Activated T-cell treated with anti-CD3 and anti-CD28 coated beads, Interleukin-2, amount 50 U/mL, for 24 hours (primary cell): Measurements from ENCODE around the gene KCNQ1.

Experiments
- DNase-seq: peaks from one replicate; pipeline ENCODE4 v3.0.0-alpha.2; 2020
- H3K27ac Mint-ChIP-seq: 2 replicates; pipeline ENCODE4 v1.8.0; 2020; ENCODE audit warnings: mild to moderate bottlenecking, mixed read lengths
- H3K27me3 Mint-ChIP-seq: 2 replicates; pipeline ENCODE4 v1.8.0; 2020; ENCODE audit warnings: mixed read lengths
- H3K36me3 Mint-ChIP-seq: 2 replicates; pipeline ENCODE4 v1.8.0; 2020; ENCODE audit warnings: low read depth, mixed read lengths
- H3K4me1 Mint-ChIP-seq: 2 replicates; pipeline ENCODE4 v1.8.0; 2020; ENCODE audit warnings: low read depth, mixed read lengths
- H3K4me3 Mint-ChIP-seq: 2 replicates; pipeline ENCODE4 v1.8.0; 2020; ENCODE audit warnings: mild to moderate bottlenecking, moderate library complexity, mixed read lengths
- H3K9me3 Mint-ChIP-seq: 2 replicates; pipeline ENCODE4 v1.8.0; 2020; ENCODE audit warnings: mixed read lengths

Gene KCNQ1

DNA sequence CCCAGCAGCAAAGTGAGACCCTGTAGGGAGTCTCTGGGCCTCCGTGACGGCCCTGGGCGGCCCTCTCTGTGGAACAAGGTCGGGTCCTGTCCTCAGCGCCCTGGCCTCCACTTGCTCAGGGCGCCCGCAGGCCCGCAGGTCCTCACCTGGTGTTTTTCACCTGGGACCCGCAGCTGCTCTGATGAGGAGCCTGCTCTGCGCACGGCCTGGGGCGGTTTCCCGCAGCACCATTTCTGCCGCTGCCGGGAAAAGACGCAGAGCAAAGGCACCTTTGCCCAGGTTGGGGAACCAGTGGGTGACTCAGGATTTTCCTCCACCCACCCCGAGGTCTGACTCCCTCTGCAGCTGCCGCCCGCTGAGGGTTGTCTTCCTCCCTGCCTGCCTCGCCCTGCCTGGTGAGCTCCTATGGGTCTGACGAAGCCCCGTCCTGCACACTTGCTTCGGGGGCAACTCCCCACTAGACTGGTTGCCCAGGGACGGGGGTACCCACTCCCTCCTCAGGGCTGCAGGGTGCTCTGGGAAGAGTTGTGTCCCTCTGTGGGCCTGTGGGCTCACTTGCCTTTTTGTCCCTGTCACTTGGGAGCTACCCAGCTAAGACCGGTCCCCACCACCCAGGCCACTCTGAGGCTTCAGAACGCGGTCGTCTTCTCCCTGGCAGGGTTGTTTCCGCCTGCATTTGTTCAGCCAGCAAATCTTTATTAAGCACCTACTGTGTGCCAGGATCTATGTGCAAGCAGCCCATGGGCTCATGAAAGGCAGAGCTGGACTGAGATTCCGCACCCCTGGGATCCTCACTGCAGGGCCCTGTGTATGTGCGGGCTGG lies 89.5 kb downstream of the KCNQ1 start:
- Mint-ChIP-seq H3K27me3 (no peaks in the 10 kb centered on the region), H3K27ac (no peak overlapping the region), H3K36me3 (no peaks in the 10 kb centered on the region), H3K9me3 (no peaks in the 10 kb centered on the region), H3K4me1 (peaks cover 18% of the 10 kb centered on the region), H3K4me3 (no peak overlapping the region)
- DNase-seq = no peak

DNA sequence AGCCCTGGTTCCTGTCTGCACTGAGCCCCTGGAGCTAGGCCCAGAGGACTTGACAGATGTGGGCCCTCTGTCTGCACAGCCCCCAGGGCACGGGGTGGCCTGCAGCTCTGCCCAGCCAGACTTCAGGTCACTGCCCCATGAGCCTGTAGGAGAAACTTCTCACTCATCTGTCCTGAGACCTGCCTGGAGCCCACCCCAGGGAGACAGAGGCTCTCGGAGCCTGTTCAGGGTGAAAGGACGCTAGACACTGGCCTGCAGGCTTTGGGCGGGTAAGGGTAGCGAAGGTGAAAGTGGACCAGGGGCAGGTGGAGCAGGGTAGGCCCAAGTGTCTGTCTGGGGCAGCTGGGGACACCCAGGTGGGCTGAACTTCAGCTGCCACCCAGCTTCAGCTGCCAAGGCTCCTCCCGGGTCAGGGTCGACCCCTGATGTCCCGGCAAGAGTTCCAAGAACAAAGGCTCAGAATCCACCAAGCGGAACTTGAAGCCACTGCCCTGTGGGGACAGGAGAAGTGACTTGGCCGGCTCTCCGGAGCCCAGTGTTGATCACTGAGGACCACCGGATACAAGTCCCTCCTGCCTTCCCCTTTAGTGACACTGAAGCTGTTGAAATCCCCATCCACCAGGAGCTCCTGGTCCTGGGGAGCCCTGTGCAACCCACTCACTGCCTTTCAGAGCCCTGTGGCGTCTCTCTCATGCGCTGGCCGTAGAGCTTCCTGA lies 90.3 kb downstream of the KCNQ1 start:
- Mint-ChIP-seq H3K27me3 (no peaks in the 10 kb centered on the region), H3K36me3 (no peaks in the 10 kb centered on the region), H3K9me3 (no peaks in the 10 kb centered on the region), H3K4me1 (peaks cover 18% of the 10 kb centered on the region), H3K27ac (no peak overlapping the region), H3K4me3 (no peak overlapping the region)
- no peak for DNase-seq

DNA sequence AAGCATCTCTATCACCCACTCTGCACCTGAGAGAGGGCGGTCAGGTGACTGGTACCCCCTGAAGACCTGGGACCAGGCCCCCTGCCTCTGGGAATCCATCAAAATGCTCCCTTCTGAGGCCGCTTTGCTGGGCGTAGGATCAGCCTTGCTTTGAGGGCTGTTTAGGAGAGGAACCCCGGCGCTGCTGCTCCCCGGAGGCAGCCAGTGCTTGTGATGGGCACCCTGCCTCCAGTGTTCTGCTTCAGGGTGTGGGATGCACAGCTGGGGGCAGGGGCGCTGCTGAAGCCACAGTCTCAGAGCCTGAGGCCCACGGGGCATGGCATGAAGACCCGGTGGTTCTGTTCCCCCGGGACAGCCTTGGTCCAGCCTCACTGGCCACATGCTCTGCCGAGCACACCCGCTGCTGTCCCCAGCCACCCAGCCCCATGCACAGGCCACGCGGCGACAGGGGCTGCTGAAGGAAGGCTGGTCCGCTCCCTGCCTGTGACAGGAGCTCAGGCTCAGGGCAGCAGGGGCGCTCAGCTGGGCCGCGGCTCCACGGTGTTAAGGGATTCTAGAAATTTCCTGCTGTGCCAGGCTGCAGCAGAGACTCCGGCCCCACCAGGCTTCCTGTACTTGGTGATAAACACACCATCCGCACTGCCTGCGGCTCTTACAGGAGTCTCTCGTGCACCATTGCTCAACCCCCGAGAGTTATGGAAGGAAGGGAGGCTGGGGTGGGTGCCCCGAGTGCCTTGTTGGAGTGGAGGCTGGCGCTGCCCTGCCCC lies 91.0 kb downstream of the KCNQ1 start:
- DNase-seq = no peak
- Mint-ChIP-seq H3K27ac (no peak overlapping the region), H3K4me1 (peaks cover 18% of the 10 kb centered on the region), H3K9me3 (no peaks in the 10 kb centered on the region), H3K27me3 (no peaks in the 10 kb centered on the region), H3K36me3 (no peaks in the 10 kb centered on the region), H3K4me3 (no peak overlapping the region)

DNA sequence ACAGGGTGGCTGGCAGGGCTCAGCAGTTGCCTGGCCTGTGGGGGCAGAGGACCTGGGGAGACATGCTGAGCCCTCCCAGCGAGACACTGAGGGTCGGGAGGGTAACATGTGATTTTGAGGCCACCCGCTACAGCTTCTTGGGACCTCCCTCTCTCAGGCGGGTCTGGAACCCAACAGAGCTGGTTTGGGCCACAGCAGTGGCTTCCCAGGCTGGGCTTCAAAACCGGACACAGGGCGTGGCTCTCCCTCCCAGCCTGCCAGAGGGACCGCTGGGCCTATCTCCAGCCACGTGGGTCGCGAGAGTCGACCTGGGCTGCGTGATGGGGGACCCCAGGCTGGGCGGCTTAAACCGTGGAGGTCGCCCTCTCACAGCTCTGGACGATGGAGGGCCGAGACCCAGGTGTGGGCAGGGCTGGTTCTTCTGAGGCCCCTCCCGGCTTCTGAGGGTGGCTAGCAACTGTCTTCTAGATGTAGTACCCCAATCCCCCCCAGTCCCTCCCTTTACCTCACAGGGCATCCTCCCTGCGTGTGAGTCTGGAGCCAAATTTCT lies 91.7 kb downstream of the KCNQ1 start:
- no peaks in the 10 kb centered on the region for H3K36me3 Mint-ChIP-seq
- peaks cover 18% of the 10 kb centered on the region for H3K4me1 Mint-ChIP-seq
- no peaks in the 10 kb centered on the region for H3K27me3 Mint-ChIP-seq
- H3K27ac Mint-ChIP-seq = no peak overlapping the region
- DNase-seq = no peak
- H3K4me3 Mint-ChIP-seq = no peak overlapping the region
- H3K9me3 Mint-ChIP-seq = no peaks in the 10 kb centered on the region

DNA sequence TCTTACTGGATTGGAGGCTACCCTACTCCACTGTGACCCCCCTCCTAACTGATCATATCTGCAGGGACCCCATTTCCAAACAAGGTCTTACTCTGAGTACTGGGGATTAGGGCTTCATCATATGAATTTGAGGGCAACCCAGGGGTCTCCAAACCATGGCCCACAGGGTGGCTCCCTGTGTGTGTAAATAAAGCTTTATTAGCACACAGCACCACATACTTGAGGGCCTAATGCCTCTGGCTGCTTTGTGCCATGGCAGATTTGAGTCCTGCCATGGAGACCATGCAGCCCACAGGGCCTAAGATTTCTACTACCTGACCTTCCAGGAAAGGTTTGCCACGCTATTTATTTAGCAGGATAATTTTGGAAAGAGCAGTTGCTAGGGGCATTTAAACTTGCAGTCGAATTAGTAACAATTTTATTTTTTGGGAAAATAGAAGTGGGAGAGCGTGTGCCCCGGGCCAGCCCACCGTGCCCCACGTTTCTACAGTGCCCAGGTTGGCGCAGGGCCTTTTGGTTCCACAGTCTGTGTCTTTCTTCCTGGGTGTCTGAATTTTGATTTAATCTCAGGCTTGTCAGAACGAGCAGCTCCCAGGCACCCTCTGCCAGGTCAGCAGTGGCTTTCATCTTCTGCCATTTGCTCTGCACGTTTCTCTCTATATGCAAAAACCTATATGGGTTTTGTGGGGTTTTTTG lies 92.3 kb downstream of the KCNQ1 start:
- DNase-seq = no peak
- Mint-ChIP-seq H3K4me1 (peaks cover 15% of the 10 kb centered on the region), H3K9me3 (no peaks in the 10 kb centered on the region), H3K36me3 (no peaks in the 10 kb centered on the region), H3K4me3 (no peak overlapping the region), H3K27ac (no peak overlapping the region), H3K27me3 (no peaks in the 10 kb centered on the region)

DNA sequence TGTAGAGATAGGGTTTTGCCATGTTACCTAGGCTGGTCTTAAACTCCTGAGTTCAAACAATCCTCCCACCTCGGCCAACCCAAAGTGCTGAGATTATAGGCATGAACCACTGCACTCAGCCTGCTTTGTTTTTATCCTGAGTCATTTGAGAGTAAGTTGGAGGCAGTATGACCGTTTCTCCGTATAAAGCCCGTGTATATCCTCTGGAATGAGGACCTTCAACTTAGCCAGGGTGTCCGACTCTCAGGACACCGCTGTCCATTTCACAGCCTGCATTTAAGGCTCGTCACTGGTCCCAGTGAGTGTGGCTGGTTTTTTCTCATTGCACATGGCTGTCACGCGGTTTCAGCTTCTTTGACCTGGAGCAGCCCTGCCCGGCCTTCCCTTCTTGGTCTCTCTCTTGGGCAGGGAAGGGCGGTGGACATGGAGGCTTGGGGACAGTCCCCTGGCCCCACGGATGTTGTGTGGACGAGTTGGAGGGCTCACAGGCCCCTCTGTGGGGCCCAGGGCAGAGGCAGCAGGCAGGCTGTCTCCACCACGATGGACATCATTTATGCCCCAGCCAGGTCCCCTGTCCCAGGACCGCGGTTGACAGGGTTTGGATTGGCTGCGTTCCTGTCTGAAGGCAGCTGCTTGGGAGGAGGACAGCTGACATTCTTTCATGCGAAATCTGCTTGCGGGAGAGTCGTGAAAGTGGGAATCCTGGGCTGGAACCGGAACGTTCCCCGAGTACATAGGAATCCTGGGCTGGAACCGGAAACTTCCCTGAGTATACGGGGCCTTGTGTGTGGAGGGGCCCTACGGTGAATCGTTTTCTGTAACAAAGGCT lies 93.3 kb downstream of the KCNQ1 start:
- H3K9me3 Mint-ChIP-seq = no peaks in the 10 kb centered on the region
- no peak overlapping the region for H3K4me3 Mint-ChIP-seq
- no peak for DNase-seq
- no peaks in the 10 kb centered on the region for H3K27me3 Mint-ChIP-seq
- H3K36me3 Mint-ChIP-seq = no peaks in the 10 kb centered on the region
- peaks cover 14% of the 10 kb centered on the region for H3K4me1 Mint-ChIP-seq
- no peak overlapping the region for H3K27ac Mint-ChIP-seq

DNA sequence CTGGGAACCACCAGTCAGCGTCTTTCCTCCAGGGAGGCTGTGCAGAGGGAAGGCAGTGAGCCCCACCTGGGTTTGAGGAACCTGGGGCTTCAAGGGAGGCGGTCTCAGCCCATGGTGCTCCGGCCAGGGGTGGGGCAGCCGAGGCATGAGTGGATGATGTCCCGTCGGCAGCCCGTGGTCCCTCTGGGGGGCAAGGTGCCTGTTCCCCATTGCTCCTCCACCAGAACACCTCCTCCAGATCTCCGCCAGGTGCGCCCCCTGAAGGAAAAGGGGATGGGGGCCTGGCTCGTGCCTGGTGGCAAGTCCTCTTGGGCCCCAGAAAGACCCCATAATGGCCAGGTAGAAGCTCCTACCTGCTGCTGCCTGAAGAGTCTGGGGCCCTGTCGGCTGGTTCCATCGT lies 94.1 kb downstream of the KCNQ1 start:
- Mint-ChIP-seq H3K27ac (no peak overlapping the region), H3K9me3 (no peaks in the 10 kb centered on the region), H3K36me3 (no peaks in the 10 kb centered on the region), H3K27me3 (no peaks in the 10 kb centered on the region), H3K4me1 (peaks cover 11% of the 10 kb centered on the region), H3K4me3 (no peak overlapping the region)
- no peak for DNase-seq

DNA sequence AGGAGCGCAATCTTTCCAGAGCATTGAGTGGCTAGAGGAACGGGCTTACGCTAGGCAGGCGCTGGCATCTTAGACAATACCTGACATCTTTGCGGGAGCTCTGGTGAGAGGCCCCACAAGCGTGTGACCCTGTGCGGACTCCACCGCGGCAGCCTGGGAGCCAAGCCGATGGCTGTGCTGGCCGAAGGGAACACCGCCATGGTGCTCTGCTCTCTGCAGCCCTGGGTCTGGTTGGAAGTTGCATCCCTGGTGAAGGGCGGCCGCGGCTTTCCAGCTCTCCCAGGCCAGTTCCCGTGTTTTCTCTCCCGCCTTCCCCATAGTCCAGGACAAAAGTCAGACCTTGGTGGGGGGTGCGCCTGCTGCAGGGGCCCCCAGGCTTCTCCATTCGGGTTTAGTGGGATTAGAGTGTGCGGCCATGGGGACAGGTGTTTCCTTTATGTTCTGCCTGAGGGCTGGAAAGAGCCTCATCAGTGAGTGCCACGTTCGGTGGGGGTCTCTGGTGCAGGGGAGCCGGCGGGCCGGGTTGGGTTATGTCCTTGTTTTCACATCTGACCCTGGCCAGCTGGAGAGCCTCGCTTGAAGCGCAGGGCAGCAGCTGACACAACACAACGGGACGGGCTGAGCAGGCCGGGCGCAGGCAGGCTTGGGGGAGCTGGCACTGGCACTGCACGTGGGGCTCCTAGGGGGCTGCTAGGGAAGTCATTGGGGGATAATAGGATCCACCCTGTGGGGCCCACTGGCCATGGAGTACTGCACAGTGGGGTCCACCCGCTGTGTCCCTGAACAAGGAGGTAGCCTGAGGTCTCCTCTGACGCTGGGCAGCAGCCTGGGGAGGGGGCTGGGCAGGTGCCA lies 94.8 kb downstream of the KCNQ1 start:
- H3K9me3 Mint-ChIP-seq = no peaks in the 10 kb centered on the region
- DNase-seq = no peak
- H3K36me3 Mint-ChIP-seq = no peaks in the 10 kb centered on the region
- peaks cover 13% of the 10 kb centered on the region for H3K4me1 Mint-ChIP-seq
- H3K27ac Mint-ChIP-seq = no peak overlapping the region
- no peak overlapping the region for H3K4me3 Mint-ChIP-seq
- H3K27me3 Mint-ChIP-seq = no peaks in the 10 kb centered on the region

DNA sequence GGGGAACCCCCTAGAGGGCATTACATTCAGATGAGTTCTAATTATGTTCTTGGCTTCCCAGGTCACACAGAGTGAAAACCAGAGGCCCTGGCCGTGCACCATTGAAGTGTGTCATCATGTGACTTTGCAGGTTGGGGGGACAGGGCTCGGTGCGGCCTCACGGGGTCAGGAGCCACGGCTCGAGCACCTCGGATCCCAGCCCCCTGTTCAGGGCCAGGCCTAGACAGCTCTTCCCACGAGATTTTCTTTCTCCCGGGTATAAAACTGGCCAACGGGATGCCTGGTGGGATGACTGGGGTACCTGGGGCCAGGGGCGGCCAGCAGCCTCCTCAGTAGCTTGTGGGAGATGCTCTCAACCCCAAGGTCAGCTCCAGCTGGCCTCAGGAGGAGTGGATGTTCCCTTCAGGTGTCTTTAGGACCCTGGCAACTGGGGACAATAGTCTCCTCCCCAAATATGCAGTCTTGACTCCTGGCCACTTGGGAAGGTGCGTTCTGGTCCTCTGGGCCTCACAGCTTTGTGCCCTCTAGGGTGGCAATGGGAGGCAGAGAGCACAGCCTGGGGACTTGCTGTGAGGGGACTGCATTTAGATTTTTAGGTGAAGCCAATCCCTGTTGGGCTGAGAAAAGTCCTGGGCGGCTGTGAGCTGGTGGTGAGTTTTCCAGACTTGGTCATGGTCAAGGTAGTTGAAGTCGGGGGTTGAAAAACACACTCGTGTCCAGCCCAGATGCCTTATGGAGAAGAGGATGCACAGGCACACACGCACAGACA lies 95.6 kb downstream of the KCNQ1 start:
- H3K36me3 Mint-ChIP-seq = no peaks in the 10 kb centered on the region
- no peaks in the 10 kb centered on the region for H3K27me3 Mint-ChIP-seq
- no peaks in the 10 kb centered on the region for H3K9me3 Mint-ChIP-seq
- no peak overlapping the region for H3K27ac Mint-ChIP-seq
- DNase-seq = no peak
- no peak overlapping the region for H3K4me3 Mint-ChIP-seq
- H3K4me1 Mint-ChIP-seq = peaks cover 17% of the 10 kb centered on the region

DNA sequence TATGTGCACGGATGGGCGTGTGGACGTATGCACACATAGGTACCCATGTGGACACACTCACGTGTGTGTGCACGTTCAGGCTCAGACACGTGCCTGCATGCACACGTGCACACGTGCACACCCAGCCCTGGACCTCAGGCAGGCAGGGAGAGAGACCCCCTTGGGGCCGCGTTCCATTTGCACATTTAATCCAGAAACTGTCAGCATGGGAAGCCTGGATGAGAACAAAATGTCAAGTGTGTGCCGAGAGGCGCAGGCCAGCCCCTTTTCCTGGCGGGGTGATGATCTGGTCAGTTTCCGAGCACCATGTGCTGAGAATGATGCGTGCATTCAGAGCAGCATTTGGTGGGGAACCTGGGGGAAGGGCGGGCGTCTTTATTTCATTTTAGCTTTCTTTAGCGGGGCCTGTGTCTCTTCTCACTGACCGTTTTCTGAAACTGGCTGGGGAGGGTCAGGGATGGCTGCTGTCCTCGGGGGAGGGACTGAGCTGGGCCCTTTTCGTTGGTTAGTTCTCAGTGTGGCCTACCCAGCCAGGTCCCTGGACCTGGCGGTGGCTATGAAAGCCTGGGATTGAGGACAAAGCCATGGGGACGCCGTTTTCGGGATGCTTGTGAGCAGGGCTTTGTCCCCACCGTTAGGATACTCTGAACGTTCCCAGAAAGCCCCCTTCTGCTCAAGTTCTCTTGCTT lies 96.3 kb downstream of the KCNQ1 start:
- no peaks in the 10 kb centered on the region for H3K36me3 Mint-ChIP-seq
- no peaks in the 10 kb centered on the region for H3K27me3 Mint-ChIP-seq
- peaks cover 19% of the 10 kb centered on the region for H3K4me1 Mint-ChIP-seq
- H3K4me3 Mint-ChIP-seq = no peak overlapping the region
- no peak for DNase-seq
- H3K9me3 Mint-ChIP-seq = no peaks in the 10 kb centered on the region
- no peak overlapping the region for H3K27ac Mint-ChIP-seq

DNA sequence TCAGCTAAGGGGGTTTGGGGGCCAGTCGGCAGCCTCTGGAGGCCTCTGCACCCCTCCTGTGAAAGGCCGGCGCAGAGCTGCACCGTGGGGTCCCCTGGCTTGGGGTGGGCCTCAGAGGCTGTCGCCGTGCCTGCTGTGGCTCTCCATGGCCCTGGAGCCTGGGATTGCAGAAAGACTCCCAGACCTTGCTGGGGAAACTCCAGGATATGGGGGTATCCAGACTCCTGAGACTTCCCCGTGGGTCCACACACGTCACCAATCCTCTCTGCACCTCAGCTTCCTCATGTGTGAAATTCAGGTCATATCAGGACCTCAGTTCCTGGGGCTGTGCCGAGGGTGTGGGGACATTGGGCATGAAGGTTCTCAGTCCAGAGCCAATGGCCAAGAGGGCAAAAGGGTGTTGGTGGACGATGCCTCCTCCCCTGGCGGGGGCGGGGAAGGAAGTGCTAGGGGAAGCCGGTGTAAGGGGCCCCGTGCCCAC lies 97.1 kb downstream of the KCNQ1 start:
- H3K27me3 Mint-ChIP-seq = no peaks in the 10 kb centered on the region
- peaks cover 23% of the 10 kb centered on the region for H3K4me1 Mint-ChIP-seq
- no peak overlapping the region for H3K27ac Mint-ChIP-seq
- H3K4me3 Mint-ChIP-seq = no peak overlapping the region
- DNase-seq = peak; percentile 11
- H3K9me3 Mint-ChIP-seq = no peaks in the 10 kb centered on the region
- H3K36me3 Mint-ChIP-seq = no peaks in the 10 kb centered on the region

DNA sequence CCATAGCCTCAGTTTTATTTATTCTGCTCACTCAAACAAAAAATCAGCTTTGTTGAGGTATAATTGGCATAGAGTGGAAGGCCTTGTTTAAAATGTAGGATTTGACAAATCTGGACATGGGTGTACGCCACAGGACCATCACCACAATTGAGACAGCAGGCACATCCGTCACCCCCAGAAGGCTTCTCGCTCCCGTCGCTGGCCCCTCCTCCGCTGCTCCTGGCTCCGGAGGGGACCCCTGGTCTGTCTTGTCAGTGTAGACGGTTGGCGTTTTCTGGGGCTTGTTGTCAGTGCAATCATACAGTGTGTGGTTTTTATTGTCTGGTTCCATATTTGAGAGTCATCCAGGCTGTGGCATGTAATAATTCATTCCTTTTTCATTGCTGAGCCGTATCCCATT lies 97.6 kb downstream of the KCNQ1 start:
- peaks cover 23% of the 10 kb centered on the region for H3K4me1 Mint-ChIP-seq
- H3K36me3 Mint-ChIP-seq = no peaks in the 10 kb centered on the region
- H3K4me3 Mint-ChIP-seq = no peak overlapping the region
- peak; percentile 12 for DNase-seq
- no peaks in the 10 kb centered on the region for H3K27me3 Mint-ChIP-seq
- no peaks in the 10 kb centered on the region for H3K9me3 Mint-ChIP-seq
- no peak overlapping the region for H3K27ac Mint-ChIP-seq
